Activated T-cell treated with anti-CD3 and anti-CD28 coated beads for 24 hours (primary cell): ENCODE measurements around the gene TTC7B.

Experiments used
- DNase-seq: peaks from one replicate; pipeline ENCODE4 v3.0.0-alpha.2; 2020; ENCODE audit warnings: low read depth

Gene TTC7B

GRCh38 chr14:90777358-90777757 is 38.9 kb downstream of the TTC7B start:
- no peak for DNase-seq

DNA sequence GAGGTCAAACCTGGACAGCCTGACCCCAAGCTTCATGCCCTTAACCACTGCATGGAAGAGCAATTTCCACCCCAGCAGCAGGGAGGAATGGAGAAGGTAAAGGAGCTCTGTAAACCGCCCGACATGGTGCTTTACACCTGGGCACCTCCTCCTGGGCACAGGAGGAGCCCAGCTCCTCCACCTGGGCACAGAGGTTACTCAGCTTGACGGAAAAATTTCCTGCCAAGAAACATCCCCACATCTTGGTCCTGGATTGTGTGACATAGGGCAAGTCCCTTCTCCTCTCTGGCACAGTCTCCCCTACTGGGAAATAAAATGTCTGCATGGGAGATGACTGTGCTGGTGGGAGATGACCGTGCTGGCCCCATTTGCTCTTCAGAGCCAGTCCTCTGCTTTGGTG is 40.8 kb downstream of the TTC7B start:
- no peak for DNase-seq

GRCh38 chr14:90774316-90774715 is 41.9 kb downstream of the TTC7B start:
- DNase-seq, result no peak

DNA sequence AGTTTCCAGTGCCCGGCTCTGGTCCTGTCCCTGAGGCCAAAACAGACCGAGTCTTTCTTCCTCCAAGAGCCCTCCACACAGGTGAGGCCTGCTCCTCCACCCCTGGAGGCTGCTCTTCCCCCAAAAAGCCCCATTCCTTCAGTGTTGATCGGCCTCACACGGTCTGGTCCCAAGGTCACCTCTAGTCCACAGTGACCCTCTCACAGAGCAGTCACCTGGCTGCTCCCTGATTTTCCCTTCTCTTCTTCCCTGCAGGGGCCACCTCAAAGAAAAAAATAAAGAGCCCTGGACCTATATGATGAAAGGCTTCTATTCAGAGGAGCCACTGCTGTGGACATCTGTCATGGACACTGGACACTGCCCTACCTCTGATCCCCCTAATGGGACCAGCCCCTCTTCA is 42.5 kb downstream of the TTC7B start:
- no peak for DNase-seq

GRCh38 chr14:90773196-90773486 is 43.1 kb downstream of the TTC7B start:
- no peak for DNase-seq

- no peak for DNase-seq
Measured at GRCh38 chr14:90767899-90768298, 48.3 kb downstream of the TTC7B start.

- DNase-seq, result no peak
Measured at GRCh38 chr14:90760591-90761316, 55.5 kb downstream of the TTC7B start.

GRCh38 chr14:90760078-90760444 is 56.2 kb downstream of the TTC7B start:
- no peak for DNase-seq

GRCh38 chr14:90759370-90760077 is 56.7 kb downstream of the TTC7B start:
- no peak for DNase-seq

- DNase-seq, result no peak
Measured at GRCh38 chr14:90758959-90759358, 57.3 kb downstream of the TTC7B start.

- peak; percentile 95 for DNase-seq
Measured at GRCh38 chr14:90758028-90758889, 58.0 kb downstream of the TTC7B start.

- no peak for DNase-seq
Measured at GRCh38 chr14:90757452-90757851, 58.8 kb downstream of the TTC7B start.

DNA sequence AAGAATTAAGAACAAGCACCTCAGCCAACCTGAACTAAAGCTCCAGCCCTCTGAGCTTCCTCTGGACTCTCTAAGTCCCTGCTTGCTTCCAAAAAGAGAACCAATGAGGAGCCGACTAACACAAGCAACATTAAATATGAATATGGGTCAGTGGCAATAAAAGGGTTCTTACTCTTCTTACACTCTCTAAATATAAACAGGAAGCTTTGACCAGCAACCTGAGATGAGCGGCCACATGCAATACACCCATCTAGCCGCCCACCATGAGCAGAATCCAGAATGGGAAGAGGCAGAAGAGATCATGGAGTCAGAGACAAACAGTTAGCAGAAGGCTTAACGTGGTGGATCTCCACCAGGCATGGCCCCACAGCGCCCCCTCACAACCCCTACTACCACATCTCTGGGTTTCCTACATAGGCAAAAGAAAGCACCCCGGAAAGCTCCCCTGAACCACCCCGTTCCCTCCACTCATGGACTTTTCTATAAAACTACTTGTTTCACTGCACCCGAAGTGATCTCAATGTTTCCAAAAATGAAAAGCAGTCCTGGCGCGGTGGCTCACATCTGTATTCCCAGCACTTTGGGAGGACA is 59.4 kb downstream of the TTC7B start:
- DNase-seq, result no peak

DNA sequence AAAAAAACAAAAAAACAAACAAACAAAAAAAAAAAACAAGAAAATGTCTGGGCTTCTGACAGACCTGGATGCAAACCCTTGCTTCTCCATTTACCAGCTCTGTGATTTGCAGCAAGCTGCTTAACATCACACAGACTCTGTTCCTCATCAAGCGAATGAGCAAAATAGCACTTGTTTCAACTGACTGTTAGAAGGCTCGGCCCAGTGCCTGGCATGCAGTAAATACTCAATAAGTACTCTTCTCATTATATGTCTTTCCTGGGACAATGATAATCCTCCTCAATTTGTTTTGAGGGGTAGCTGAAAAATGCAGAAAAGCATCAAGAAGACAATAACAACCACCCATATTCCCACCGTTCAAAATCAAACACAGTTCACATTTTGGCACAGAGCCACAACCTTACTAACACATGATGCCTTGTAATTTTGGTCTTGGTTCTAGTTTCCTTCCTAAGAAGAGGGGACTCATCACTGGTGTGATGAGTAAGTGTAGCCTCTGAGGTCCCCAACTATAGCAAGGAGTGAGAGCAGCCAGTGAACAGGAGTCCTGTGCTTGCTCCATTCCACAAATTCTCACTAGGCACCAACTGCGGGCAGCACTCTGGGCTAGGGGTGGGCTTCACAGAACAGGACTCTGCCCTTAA is 60.4 kb downstream of the TTC7B start:
- no peak for DNase-seq

GRCh38 chr14:90753456-90754005 is 62.7 kb downstream of the TTC7B start:
- no peak for DNase-seq

- no peak for DNase-seq
Measured at GRCh38 chr14:90750701-90751100, 65.5 kb downstream of the TTC7B start.

GRCh38 chr14:90750191-90750590 is 66.0 kb downstream of the TTC7B start:
- no peak for DNase-seq

GRCh38 chr14:90747909-90748308 is 68.3 kb downstream of the TTC7B start:
- no peak for DNase-seq

- no peak for DNase-seq
Measured at GRCh38 chr14:90743826-90744225, 72.4 kb downstream of the TTC7B start.

- DNase-seq, result no peak
Measured at GRCh38 chr14:90743425-90743824, 72.8 kb downstream of the TTC7B start.

- no peak for DNase-seq
Measured at GRCh38 chr14:90742729-90743128, 73.5 kb downstream of the TTC7B start.

GRCh38 chr14:90742252-90742651 is 74.0 kb downstream of the TTC7B start:
- no peak for DNase-seq
